HCT116 (cell line): ENCODE results near the gene PEMT. TPM values are rescaled to one million over a fixed set of nuclear protein-coding genes. Genes with fewer than 3 reads are reported as not detected.

Experiments used
- ATAC-seq: fragments of 200-7000 bp; cut with Tn5 transposase; 2 replicates; pipeline ENCODE4 v1.9.1; 2020; ENCODE audit warnings: mild to moderate bottlenecking, moderate library complexity
- BruUV-seq: library from RNA; stranded (reverse); fragments of 400-500 nt; replicated peaks from 2 replicates; lab custom pipeline; 2021; lab: Mats Ljungman, UMichigan
- CTCF ChIA-PET: fragments of 300-600 bp; sonication (Branson Sonifier 250); formaldehyde crosslinking; loops from one replicate; lab custom pipeline; 2021; ENCODE audit warnings: antibody characterized with exemption; lab: Charles Lee
- POLR2A ChIA-PET: fragments of 300-600, 350-600 bp; sonication (Branson Sonifier 250); formaldehyde crosslinking; loops from one replicate; lab custom pipeline; 2021; ENCODE audit warnings: antibody characterized with exemption; lab: Charles Lee
- RAD21 ChIA-PET, 2 experiments: fragments of 300-600 bp; sonication (Branson Sonifier 250); formaldehyde crosslinking; loops; one replicate each; lab custom pipeline; 2023; ENCODE audit warnings: low total read pairs in 2 of 2; ENCODE audit not compliant: uncharacterized antibody in 2 of 2, unreplicated experiment in 2 of 2, low non-redundant PET in 1 of 2; lab: Charles Lee
- DNase-seq: peaks from one replicate; pipeline ENCODE4 v3.0.0-alpha.2; 2010; ENCODE audit warnings: low read depth, low spot score
- H2AFZ ChIP-seq: fragments of 200-600 bp; shearing (Covaris generic), sonication (generic); 2 replicates; pipeline ENCODE4 v1.6.1; 2017; ENCODE audit warnings: low read depth, mixed run types, mixed read lengths, antibody characterized with exemption, low read length; ENCODE audit not compliant: poor library complexity, severe bottlenecking
- H3K27ac ChIP-seq: 2 replicates; pipeline ENCODE4 v1.5.1; 2012; ENCODE audit warnings: low read depth, low read length
- H3K27me3 ChIP-seq: fragments of 200-600 bp; sonication (generic); 2 replicates; pipeline ENCODE4 v1.6.1; 2016; ENCODE audit warnings: mixed run types, low read length, mixed read lengths; ENCODE audit not compliant: insufficient read depth
- H3K36me3 ChIP-seq, 2 experiments: fragments of 200-500 bp in 1 of 2; fragments of 200-600 bp in 1 of 2; sonication (Bioruptor generic) in 1 of 2; sonication (generic) in 1 of 2; 2 replicates each; pipeline versions ENCODE4 v1.5.1 to v1.6.1; 2014 to 2016; ENCODE audit warnings: low read length in 2 of 2, inconsistent platforms in 1 of 2, mixed read lengths in 1 of 2, mixed run types in 1 of 2; ENCODE audit not compliant: insufficient read depth in 2 of 2, control insufficient read depth in 1 of 2
- H3K4me1 ChIP-seq, 2 experiments: fragments of 200-600 bp in 1 of 2; sonication (generic) in 1 of 2; 2 replicates each; pipeline versions ENCODE4 v1.5.1 to v1.6.1; 2012 to 2017; ENCODE audit warnings: low read length in 2 of 2, inconsistent platforms in 1 of 2, mild to moderate bottlenecking in 1 of 2, mixed read lengths in 1 of 2, mixed run types in 1 of 2, moderate library complexity in 1 of 2; ENCODE audit not compliant: insufficient read depth in 2 of 2, control insufficient read depth in 1 of 2
- H3K4me2 ChIP-seq: fragments of 200-600 bp; sonication (generic); 2 replicates; pipeline ENCODE4 v1.6.1; 2017; ENCODE audit warnings: mixed run types, low read length, mixed read lengths
- H3K4me3 ChIP-seq, 2 experiments: fragments of 200-600 bp in 1 of 2; sonication (generic) in 1 of 2; replicated peaks in 1 of 2; 2 replicates each; pipeline ENCODE4 v1.5.1; 2011 to 2016; ENCODE audit warnings: low read length in 2 of 2, control low read depth in 1 of 2, low read depth in 1 of 2, mild to moderate bottlenecking in 1 of 2, mixed read lengths in 1 of 2, mixed run types in 1 of 2
- H3K79me2 ChIP-seq: fragments of 200-600 bp; sonication (generic); 2 replicates; pipeline ENCODE4 v1.6.1; 2017; ENCODE audit warnings: mild to moderate bottlenecking, mixed run types, low read length, moderate library complexity, mixed read lengths; ENCODE audit not compliant: insufficient read depth
- H3K9ac ChIP-seq: fragments of 200-600 bp; sonication (generic); 2 replicates; pipeline ENCODE4 v1.6.1; 2016; ENCODE audit warnings: low read length, mixed read lengths
- H3K9me2 ChIP-seq: fragments of 200-600 bp; sonication (generic), shearing (Covaris generic); 2 replicates; pipeline ENCODE4 v1.6.1; 2017; ENCODE audit warnings: mixed run types, mild to moderate bottlenecking, moderate library complexity; ENCODE audit not compliant: insufficient read depth
- H3K9me3 ChIP-seq, 2 experiments: fragments of 200-500 bp in 1 of 2; fragments of 200-600 bp in 1 of 2; sonication (Bioruptor generic) in 1 of 2; sonication (generic) in 1 of 2; 2 replicates each; pipeline ENCODE4 v1.6.1; 2014 to 2017; ENCODE audit warnings: low read length in 2 of 2, mixed read lengths in 2 of 2, inconsistent platforms in 1 of 2, low read depth in 1 of 2, mild to moderate bottlenecking in 1 of 2, mixed run types in 1 of 2, moderate library complexity in 1 of 2; ENCODE audit not compliant: control insufficient read depth in 1 of 2, insufficient read depth in 1 of 2
- H4K20me1 ChIP-seq: fragments of 200-600 bp; sonication (generic), shearing (Covaris generic); 2 replicates; pipeline ENCODE4 v1.6.1; 2017; ENCODE audit warnings: mixed run types, mild to moderate bottlenecking, moderate library complexity; ENCODE audit not compliant: insufficient read depth
- CEBPB ChIP-seq: IDR thresholded peaks from 2 replicates; pipeline ENCODE4 v1.6.1; 2012; ENCODE audit warnings: low read depth
- EGR1 ChIP-seq: IDR thresholded peaks from 2 replicates; pipeline ENCODE4 v1.6.1; 2012; ENCODE audit warnings: low read depth
- EZH2 ChIP-seq: fragments of 200-600 bp; sonication (generic); IDR thresholded peaks from 2 replicates; pipeline ENCODE4 v1.6.1; 2017; ENCODE audit warnings: antibody characterized with exemption, mixed run types
- EZH2phosphoT487 ChIP-seq: fragments of 200-600 bp; IDR thresholded peaks from 2 replicates; pipeline ENCODE4 v1.6.1; 2018; ENCODE audit warnings: antibody characterized with exemption, borderline replicate concordance
- FOSL1 ChIP-seq: IDR thresholded peaks from 2 replicates; pipeline ENCODE4 v1.6.1; 2012; ENCODE audit warnings: low read depth
- JUND ChIP-seq: IDR thresholded peaks from 2 replicates; pipeline ENCODE4 v1.6.1; 2012
- SIN3A ChIP-seq: IDR thresholded peaks from 2 replicates; pipeline ENCODE4 v1.6.1; 2012; ENCODE audit warnings: low read depth
- SRF ChIP-seq: IDR thresholded peaks from 2 replicates; pipeline ENCODE4 v1.6.1; 2012; ENCODE audit warnings: low read depth
- YY1 ChIP-seq: IDR thresholded peaks from 2 replicates; pipeline ENCODE4 v1.6.1; 2011; ENCODE audit warnings: low read length, low read depth, moderate library complexity, mild to moderate bottlenecking; ENCODE audit not compliant: insufficient replicate concordance; ENCODE audit errors: extremely low read depth
- ZNF274 ChIP-seq: fragments of 200-500 bp; sonication (Bioruptor generic); IDR thresholded peaks from 2 replicates; pipeline ENCODE4 v1.6.1; 2014; ENCODE audit warnings: mild to moderate bottlenecking, low read depth, low read length, inconsistent platforms
- intact Hi-C: fragments of 100-400 bp; cut with micrococcal nuclease; formaldehyde crosslinking; loops from 2 replicates; pipeline ENCODE4 v1.10.0; 2022
- total RNA-seq: library from RNA; stranded (reverse); gene quantifications from one replicate; pipeline ENCODE4 v1.2.1, GENCODE V29; 2021; ENCODE audit not compliant: unreplicated experiment
- TF ChIP-seq, protein P1 (sequence below), 3 experiments: fragments of 200-600 bp in 1 of 3; sonication (generic) in 1 of 3; IDR thresholded peaks in 2 of 3; conservative IDR thresholded peaks in 1 of 3; 2 replicates each; pipeline ENCODE4 v1.5.1; 2012 to 2017; ENCODE audit warnings: low read depth in 2 of 3, low read length in 2 of 3, antibody characterized with exemption in 1 of 3, borderline replicate concordance in 1 of 3, control low read depth in 1 of 3, mild to moderate bottlenecking in 1 of 3, mixed read lengths in 1 of 3, mixed run types in 1 of 3, moderate library complexity in 1 of 3; ENCODE audit not compliant: insufficient read depth in 1 of 3
- TF ChIP-seq, protein P2 (sequence below): IDR thresholded peaks from 2 replicates; pipeline ENCODE4 v1.6.1; 2012
- TF ChIP-seq, protein P3 (sequence below): IDR thresholded peaks from 2 replicates; pipeline ENCODE4 v1.6.1; 2012
- TF ChIP-seq, protein P4 (sequence below): IDR thresholded peaks from 2 replicates; pipeline ENCODE4 v1.6.1; 2011; ENCODE audit warnings: mild to moderate bottlenecking, low read length, moderate library complexity; ENCODE audit not compliant: insufficient replicate concordance; ENCODE audit errors: extremely low read depth

Gene PEMT
- total RNA-seq, 1 experiment from 2014 or later = 52.1 TPM

DNA sequence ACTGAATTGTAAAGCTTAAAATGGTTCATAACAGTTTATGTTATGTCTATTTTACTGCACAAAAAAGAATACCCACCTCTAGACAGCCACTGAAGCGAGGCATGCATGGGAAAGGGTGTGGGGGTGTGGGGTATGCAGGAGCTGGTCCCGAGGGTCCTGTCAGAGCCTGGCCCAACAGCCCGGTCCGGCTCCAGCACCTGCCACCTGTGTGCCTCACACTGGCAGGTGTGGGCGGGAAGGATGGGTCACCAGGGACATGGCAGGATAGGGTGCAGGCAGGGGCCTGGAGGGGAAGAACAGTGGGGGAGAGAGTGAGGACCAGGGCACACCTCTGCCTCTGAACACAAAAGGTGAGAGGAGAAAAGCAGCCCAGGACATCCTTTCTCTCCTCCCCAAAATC lies 72.6 kb downstream of the PEMT start:
- CTCF ChIA-PET = no interaction called here
- POLR2A ChIA-PET = no interaction called here

DNA sequence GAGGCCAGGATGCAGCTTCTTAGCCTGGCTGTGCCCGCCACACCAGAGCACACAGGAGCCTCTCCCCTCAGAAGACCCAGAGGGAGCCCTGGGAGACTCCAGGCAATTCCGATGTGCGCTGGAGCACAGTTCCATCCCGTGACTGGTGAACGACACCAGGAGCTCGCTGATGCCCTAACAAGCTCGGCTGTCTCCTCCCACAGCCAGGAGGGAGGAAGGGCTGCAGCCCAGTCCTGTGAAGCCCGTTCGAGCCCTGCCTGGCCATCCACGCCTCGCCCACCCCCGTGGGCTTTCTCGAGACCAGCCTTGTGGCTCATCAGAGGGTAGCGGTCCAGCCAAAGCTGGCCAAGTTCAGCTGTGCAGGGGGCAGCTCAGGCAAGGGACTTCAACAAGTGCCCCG lies 73.5 kb downstream of the PEMT start:
- Histone ChIP-seq H3K4me2 (no peak overlapping the region), H3K27ac (no peak overlapping the region), H3K4me1 (peaks cover 0 to 18% of the 10 kb centered on the region in 2 experiments; a peak in 1 of 4 replicates), H3K9me3 (no peaks in the 10 kb centered on the region), H2AFZ (no peak overlapping the region), H3K9me2 (no peaks in the 10 kb centered on the region), H3K9ac (no peak overlapping the region), H3K4me3 (no peak overlapping the region), H3K36me3 (no peaks in the 10 kb centered on the region), H3K27me3 (no peaks in the 10 kb centered on the region)
- no TSS peak for BruUV-seq
- DNase-seq (no peak), ATAC-seq (no peak)
- intact Hi-C loops = no loop called here
- ChIA-PET RAD21 (no interaction called here), POLR2A (no interaction called here)
- TF ChIP-seq EZH2 (no peak), CEBPB (no peak), ZNF274 (no peak), EZH2phosphoT487 (no peak), EGR1 (no peak), FOSL1 (no peak), JUND (no peak), SIN3A (no peak)
- TF ChIP-seq, protein P1, sequence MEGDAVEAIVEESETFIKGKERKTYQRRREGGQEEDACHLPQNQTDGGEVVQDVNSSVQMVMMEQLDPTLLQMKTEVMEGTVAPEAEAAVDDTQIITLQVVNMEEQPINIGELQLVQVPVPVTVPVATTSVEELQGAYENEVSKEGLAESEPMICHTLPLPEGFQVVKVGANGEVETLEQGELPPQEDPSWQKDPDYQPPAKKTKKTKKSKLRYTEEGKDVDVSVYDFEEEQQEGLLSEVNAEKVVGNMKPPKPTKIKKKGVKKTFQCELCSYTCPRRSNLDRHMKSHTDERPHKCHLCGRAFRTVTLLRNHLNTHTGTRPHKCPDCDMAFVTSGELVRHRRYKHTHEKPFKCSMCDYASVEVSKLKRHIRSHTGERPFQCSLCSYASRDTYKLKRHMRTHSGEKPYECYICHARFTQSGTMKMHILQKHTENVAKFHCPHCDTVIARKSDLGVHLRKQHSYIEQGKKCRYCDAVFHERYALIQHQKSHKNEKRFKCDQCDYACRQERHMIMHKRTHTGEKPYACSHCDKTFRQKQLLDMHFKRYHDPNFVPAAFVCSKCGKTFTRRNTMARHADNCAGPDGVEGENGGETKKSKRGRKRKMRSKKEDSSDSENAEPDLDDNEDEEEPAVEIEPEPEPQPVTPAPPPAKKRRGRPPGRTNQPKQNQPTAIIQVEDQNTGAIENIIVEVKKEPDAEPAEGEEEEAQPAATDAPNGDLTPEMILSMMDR (IDR thresholded peaks at IDR 0.05 in 2 of 3, conservative IDR thresholded peaks at IDR 0.05 in 1 of 3; ENCODE audit: borderline replicate concordance in 1 of 3, insufficient read depth in 1 of 3, low read depth in 2 of 3, low read length in 2 of 3) = no peak
- TF ChIP-seq, protein P2, sequence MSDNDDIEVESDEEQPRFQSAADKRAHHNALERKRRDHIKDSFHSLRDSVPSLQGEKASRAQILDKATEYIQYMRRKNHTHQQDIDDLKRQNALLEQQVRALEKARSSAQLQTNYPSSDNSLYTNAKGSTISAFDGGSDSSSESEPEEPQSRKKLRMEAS = no peak
- TF ChIP-seq, protein P3, sequence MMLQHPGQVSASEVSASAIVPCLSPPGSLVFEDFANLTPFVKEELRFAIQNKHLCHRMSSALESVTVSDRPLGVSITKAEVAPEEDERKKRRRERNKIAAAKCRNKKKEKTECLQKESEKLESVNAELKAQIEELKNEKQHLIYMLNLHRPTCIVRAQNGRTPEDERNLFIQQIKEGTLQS = no peak
- TF ChIP-seq, all 23 proteins: peak for 0
- CTCF ChIA-PET = no interaction called here
- no peaks in the 10 kb centered on the region for H4K20me1 ChIP-seq
- H3K79me2 ChIP-seq = no peaks in the 10 kb centered on the region

More for the DNA sequence above, 72.6 kb downstream of the PEMT start:
- Histone ChIP-seq H2AFZ (no peak overlapping the region), H4K20me1 (no peaks in the 10 kb centered on the region), H3K9me3 (no peaks in the 10 kb centered on the region), H3K79me2 (no peaks in the 10 kb centered on the region), H3K27ac (no peak overlapping the region), H3K36me3 (no peaks in the 10 kb centered on the region), H3K9me2 (no peaks in the 10 kb centered on the region), H3K9ac (no peak overlapping the region), H3K4me1 (peaks cover 0 to 18% of the 10 kb centered on the region in 2 experiments; a peak in 1 of 4 replicates), H3K4me2 (no peak overlapping the region), H3K27me3 (no peaks in the 10 kb centered on the region), H3K4me3 (no peak overlapping the region)
- no peak for ATAC-seq
- RAD21 ChIA-PET = no interaction called here
- BruUV-seq = no TSS peak
- intact Hi-C loops = no loop called here
- TF ChIP-seq, protein P2 = no peak
- TF ChIP-seq SRF (no peak), EZH2 (no peak), EZH2phosphoT487 (no peak), CEBPB (no peak), YY1 (no peak), ZNF274 (no peak)
- TF ChIP-seq, protein P4, sequence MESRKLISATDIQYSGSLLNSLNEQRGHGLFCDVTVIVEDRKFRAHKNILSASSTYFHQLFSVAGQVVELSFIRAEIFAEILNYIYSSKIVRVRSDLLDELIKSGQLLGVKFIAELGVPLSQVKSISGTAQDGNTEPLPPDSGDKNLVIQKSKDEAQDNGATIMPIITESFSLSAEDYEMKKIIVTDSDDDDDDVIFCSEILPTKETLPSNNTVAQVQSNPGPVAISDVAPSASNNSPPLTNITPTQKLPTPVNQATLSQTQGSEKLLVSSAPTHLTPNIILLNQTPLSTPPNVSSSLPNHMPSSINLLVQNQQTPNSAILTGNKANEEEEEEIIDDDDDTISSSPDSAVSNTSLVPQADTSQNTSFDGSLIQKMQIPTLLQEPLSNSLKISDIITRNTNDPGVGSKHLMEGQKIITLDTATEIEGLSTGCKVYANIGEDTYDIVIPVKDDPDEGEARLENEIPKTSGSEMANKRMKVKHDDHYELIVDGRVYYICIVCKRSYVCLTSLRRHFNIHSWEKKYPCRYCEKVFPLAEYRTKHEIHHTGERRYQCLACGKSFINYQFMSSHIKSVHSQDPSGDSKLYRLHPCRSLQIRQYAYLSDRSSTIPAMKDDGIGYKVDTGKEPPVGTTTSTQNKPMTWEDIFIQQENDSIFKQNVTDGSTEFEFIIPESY = no peak
- no peak for DNase-seq
